ENCODE measurements around the gene BDKRB1.

- TF ChIP-seq POLR2A (IDR thresholded peaks at IDR 0.05; ENCODE audit: low read length) = no peak
- no peak for TF ChIP-seq CTCF (IDR thresholded peaks at IDR 0.05)
- no peak for TF ChIP-seq SMC3 (IDR thresholded peaks at IDR 0.05)
- no peak for TF ChIP-seq JUN (IDR thresholded peaks at IDR 0.05)
- no peak for TF ChIP-seq NPAS2 (CRISPR knock-in tag; IDR thresholded peaks at IDR 0.05; ENCODE audit: borderline replicate concordance)
- TF ChIP-seq PHF8 (IDR thresholded peaks at IDR 0.05; ENCODE audit: borderline replicate concordance, low read depth) = no peak
- no peak for TF ChIP-seq RFX5 (IDR thresholded peaks at IDR 0.05)
- no peak for TF ChIP-seq USF2 (IDR thresholded peaks at IDR 0.05)
- no peak for TF ChIP-seq HMGXB4 (CRISPR knock-in tag; IDR thresholded peaks at IDR 0.05; ENCODE audit: borderline replicate concordance)
- TF ChIP-seq REST (IDR thresholded peaks at IDR 0.05) = no peak
These were observed 28.6 kb upstream of the BDKRB1 start for GRCh38 chr14:96227428-96227827.
